Measurements from ENCODE around the gene C14orf119. TPM values are rescaled to one million over a fixed set of nuclear protein-coding genes. Genes with fewer than 3 reads are reported as not detected.
A peak's percentile ranks its signal among the peaks of the same experiment; 100 is the strongest.

Gene C14orf119
- total RNA-seq, 1 experiment from 2014 or later, result 65.1 TPM

DNA sequence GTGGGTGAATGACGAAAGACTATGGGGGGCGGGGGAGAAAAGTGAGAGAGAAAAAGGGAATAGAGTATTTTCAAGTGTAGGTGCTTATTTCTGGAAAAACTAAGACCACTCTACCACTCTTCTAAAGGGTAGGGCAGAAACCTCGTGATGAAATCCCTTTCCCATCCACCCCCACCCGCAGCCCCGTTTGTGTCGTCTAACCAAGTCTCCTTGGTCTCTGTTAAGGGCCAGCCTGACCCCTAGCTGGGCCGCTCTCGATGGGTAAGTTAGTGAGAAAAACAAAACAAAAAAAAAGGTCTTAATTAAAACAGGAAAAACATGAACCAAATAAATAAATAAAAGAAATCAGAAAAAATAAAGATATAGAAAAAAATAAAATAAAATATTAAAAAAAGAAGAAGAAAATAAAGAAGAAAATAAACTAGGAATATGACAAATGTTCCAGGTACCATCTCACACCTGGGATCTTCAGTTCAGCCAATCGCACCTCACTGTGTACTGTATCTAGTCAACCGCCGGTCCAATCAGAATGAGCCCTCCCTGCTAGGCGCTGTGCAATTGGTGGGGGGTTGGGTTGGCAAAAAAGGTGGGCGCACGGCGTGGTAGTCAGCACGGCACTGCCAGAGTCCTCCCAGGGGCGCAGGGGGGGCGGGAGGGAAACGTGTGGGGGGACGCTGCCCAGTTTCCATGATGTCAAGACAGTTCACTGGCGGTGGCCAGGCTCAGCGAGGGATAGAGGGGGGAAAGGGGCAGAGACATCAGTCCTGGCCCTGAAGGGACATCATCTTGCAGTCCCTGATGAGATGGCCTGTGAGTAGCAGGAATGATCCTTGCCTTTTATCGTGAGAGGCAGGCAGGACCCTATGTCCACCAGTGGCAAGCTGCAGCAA lies 28.2 kb upstream of the C14orf119 start:
- no peak overlapping the region for H2BK12ac ChIP-seq (ENCODE audit: insufficient read length, low read depth, low read length)
- H4K20me1 ChIP-seq (ENCODE audit: control insufficient read depth, insufficient read depth, insufficient read length), result peaks cover 3% of the 10 kb centered on the region
- H3K4me1 ChIP-seq (ENCODE audit: insufficient read depth, low read length), result 0 out of 2 replicates have a peak, but pooled peaks cover 3% of the 10 kb centered on the region
- H3K18ac ChIP-seq (ENCODE audit: insufficient read length, low read depth, low read length), result no peak overlapping the region
- no peak overlapping the region for H4K8ac ChIP-seq (replicated peaks; ENCODE audit: insufficient read length, low read depth, low read length)
- H3K27ac ChIP-seq (ENCODE audit: insufficient read length, low read depth, low read length), result no peak overlapping the region
- H3K4ac ChIP-seq (ENCODE audit: low read depth, low read length), result no peak overlapping the region
- Mint-ChIP-seq H3K4me3 (no peak overlapping the region), H3K36me3 (ENCODE audit: insufficient read depth in 1 of 3, low read depth in 3 of 3) (peaks cover 60 to 85% (median 76%) of the 10 kb centered on the region in 3 experiments), H3K4me1 (peaks cover 27 to 41% of the 10 kb centered on the region in 2 experiments), H3K27ac (peak overlapping the region in 1 of 3 experiments; percentile 85; a peak in 2 of 7 replicates), H3K27me3 (ENCODE audit: low read depth) (no peaks in the 10 kb centered on the region; the same call in 1 of the 2 replicates), H3K9me3 (no peaks in the 10 kb centered on the region)
- peaks cover 12% of the 10 kb centered on the region for H3K23me2 ChIP-seq (ENCODE audit: insufficient read length, low read depth, low read length, poor library complexity, severe bottlenecking)
- TF ChIP-seq, protein P1, sequence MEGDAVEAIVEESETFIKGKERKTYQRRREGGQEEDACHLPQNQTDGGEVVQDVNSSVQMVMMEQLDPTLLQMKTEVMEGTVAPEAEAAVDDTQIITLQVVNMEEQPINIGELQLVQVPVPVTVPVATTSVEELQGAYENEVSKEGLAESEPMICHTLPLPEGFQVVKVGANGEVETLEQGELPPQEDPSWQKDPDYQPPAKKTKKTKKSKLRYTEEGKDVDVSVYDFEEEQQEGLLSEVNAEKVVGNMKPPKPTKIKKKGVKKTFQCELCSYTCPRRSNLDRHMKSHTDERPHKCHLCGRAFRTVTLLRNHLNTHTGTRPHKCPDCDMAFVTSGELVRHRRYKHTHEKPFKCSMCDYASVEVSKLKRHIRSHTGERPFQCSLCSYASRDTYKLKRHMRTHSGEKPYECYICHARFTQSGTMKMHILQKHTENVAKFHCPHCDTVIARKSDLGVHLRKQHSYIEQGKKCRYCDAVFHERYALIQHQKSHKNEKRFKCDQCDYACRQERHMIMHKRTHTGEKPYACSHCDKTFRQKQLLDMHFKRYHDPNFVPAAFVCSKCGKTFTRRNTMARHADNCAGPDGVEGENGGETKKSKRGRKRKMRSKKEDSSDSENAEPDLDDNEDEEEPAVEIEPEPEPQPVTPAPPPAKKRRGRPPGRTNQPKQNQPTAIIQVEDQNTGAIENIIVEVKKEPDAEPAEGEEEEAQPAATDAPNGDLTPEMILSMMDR (conservative IDR thresholded peaks at IDR 0.05), result no peak
- H2BK20ac ChIP-seq (ENCODE audit: low read depth, low read length, poor library complexity, severe bottlenecking), result no peak overlapping the region
- no peaks in the 10 kb centered on the region for H3K27me3 ChIP-seq (ENCODE audit: insufficient read depth, low read length)
- no peak overlapping the region for H2BK120ac ChIP-seq (ENCODE audit: low read depth, low read length, poor library complexity, severe bottlenecking)
- no peak overlapping the region for H3K23ac ChIP-seq (ENCODE audit: insufficient read length, low read depth, low read length)
- H3K14ac ChIP-seq (ENCODE audit: insufficient read depth, low read length), result no peak overlapping the region
- no peak overlapping the region for H2BK15ac ChIP-seq (ENCODE audit: low read depth, low read length)
- no peaks in the 10 kb centered on the region for H3K9me3 ChIP-seq (ENCODE audit: control insufficient read depth, low read depth, low read length)
- no peak overlapping the region for H4K5ac ChIP-seq (ENCODE audit: insufficient read length, low read depth, low read length)
- no peak overlapping the region for H3K56ac ChIP-seq (ENCODE audit: insufficient read length, low read depth, low read length)
- no peak overlapping the region for H2AK5ac ChIP-seq (ENCODE audit: insufficient read length, low read length)
- H2AFZ ChIP-seq (ENCODE audit: low read length), result no peak overlapping the region
- peaks cover 5% of the 10 kb centered on the region; the same call in 1 of the 2 replicates for H3K79me2 ChIP-seq (ENCODE audit: insufficient read depth, low read length)
- H3T11ph ChIP-seq (ENCODE audit: low read length), result no peak overlapping the region
- no peak overlapping the region for H3K4me2 ChIP-seq (ENCODE audit: insufficient read depth, insufficient read length, low read length)
- H2BK5ac ChIP-seq (ENCODE audit: insufficient read length, low read length), result no peak overlapping the region
- H4K91ac ChIP-seq (ENCODE audit: insufficient read length, low read depth, low read length), result no peak overlapping the region
- no peak for DNase-seq
- no peak overlapping the region for H3K9ac ChIP-seq (ENCODE audit: extremely low read depth, insufficient read length, low read length)
- H3K79me1 ChIP-seq (ENCODE audit: insufficient read depth, low read depth, low read length, poor library complexity, severe bottlenecking), result peaks cover 17% of the 10 kb centered on the region
- WGBS (ENCODE audit: extremely low coverage, insufficient read length, low lambda C conversion rate), result no CpG with 5 or more reads among the region's 23 CpGs

All from H9 (cell line).